IMR-90 (cell line): ENCODE measurements around the gene PXDC1. TPM values are rescaled to one million over a fixed set of nuclear protein-coding genes. Genes with fewer than 3 reads are reported as not detected.

Source experiments
- ATAC-seq: fragments of 200-7000 bp; cut with Tn5 transposase; 2 replicates; pipeline ENCODE4 v1.9.1; 2020; ENCODE audit warnings: low read depth, mild to moderate bottlenecking, moderate library complexity
- BruUV-seq: library from RNA; stranded (reverse); fragments of 400-500 nt; replicated peaks from 2 replicates; lab custom pipeline; 2021; lab: Mats Ljungman, UMichigan
- CTCF ChIA-PET: fragments of 300-600 bp; formaldehyde crosslinking; extraction: SDS; loops from one replicate; lab custom pipeline; 2021; ENCODE audit warnings: antibody characterized with exemption; lab: Yijun Ruan, JAX
- POLR2A ChIA-PET: fragments of 300-600 bp; sonication (Branson Sonifier 250); formaldehyde crosslinking; loops from one replicate; lab custom pipeline; 2022; ENCODE audit warnings: antibody characterized with exemption; ENCODE audit not compliant: unreplicated experiment; lab: Charles Lee
- DNase-seq: peaks from one replicate; pipeline ENCODE4 v3.0.0; 2013
- H2AFZ ChIP-seq: replicated peaks from 2 replicates; pipeline ENCODE3; 2013; ENCODE audit warnings: low read length, mild to moderate bottlenecking; ENCODE audit not compliant: poor library complexity
- H2AK5ac ChIP-seq: 2 replicates; pipeline ENCODE4 v1.6.1; 2013; ENCODE audit warnings: low read depth, low read length, inconsistent platforms
- H2AK9ac ChIP-seq: replicated peaks from 2 replicates; pipeline ENCODE3; 2013; ENCODE audit warnings: mild to moderate bottlenecking, low read depth, low read length, moderate library complexity; ENCODE audit not compliant: poor library complexity
- H2BK120ac ChIP-seq: 2 replicates; pipeline ENCODE4 v1.6.1; 2013; ENCODE audit warnings: low read depth, low read length, inconsistent platforms
- H2BK15ac ChIP-seq: 3 replicates; pipeline ENCODE4 v1.6.1; 2013; ENCODE audit warnings: low read depth, low read length, inconsistent platforms
- H2BK20ac ChIP-seq: 2 replicates; pipeline ENCODE4 v1.6.1; 2013; ENCODE audit warnings: low read depth, mild to moderate bottlenecking, inconsistent platforms, low read length, moderate library complexity
- H2BK5ac ChIP-seq: 2 replicates; pipeline ENCODE4 v1.6.1; 2013; ENCODE audit warnings: mild to moderate bottlenecking, low read depth, low read length, inconsistent platforms; ENCODE audit not compliant: poor library complexity, severe bottlenecking
- H3K14ac ChIP-seq: replicated peaks from 2 replicates; pipeline ENCODE4 v1.6.1; 2013; ENCODE audit warnings: low read depth, low read length, inconsistent platforms
- H3K18ac ChIP-seq: 2 replicates; pipeline ENCODE4 v1.6.1; 2013; ENCODE audit warnings: low read depth, low read length, control low read depth
- H3K23ac ChIP-seq: 2 replicates; pipeline ENCODE4 v1.6.1; 2013; ENCODE audit warnings: low read depth, low read length, inconsistent platforms
- H3K27ac ChIP-seq: 2 replicates; pipeline ENCODE4 v1.5.1; 2013; ENCODE audit warnings: mild to moderate bottlenecking, control low read depth, low read length; ENCODE audit not compliant: insufficient read depth
- H3K27me3 ChIP-seq: 2 replicates; pipeline ENCODE4 v1.6.1; 2013; ENCODE audit warnings: low read length; ENCODE audit not compliant: control insufficient read depth, insufficient read depth
- H3K36me3 ChIP-seq: 2 replicates; pipeline ENCODE4 v1.6.1; 2013; ENCODE audit warnings: low read length, mixed read lengths; ENCODE audit not compliant: control insufficient read depth, insufficient read depth
- H3K4ac ChIP-seq: 2 replicates; pipeline ENCODE4 v1.6.1; 2013; ENCODE audit warnings: low read depth, low read length, inconsistent platforms
- H3K4me1 ChIP-seq: 2 replicates; pipeline ENCODE4 v1.6.1; 2013; ENCODE audit warnings: low read length, mixed read lengths; ENCODE audit not compliant: control insufficient read depth, insufficient read depth
- H3K4me2 ChIP-seq: 2 replicates; pipeline ENCODE4 v1.6.1; 2013; ENCODE audit warnings: low read depth, mild to moderate bottlenecking, control low read depth, low read length, moderate library complexity
- H3K4me3 ChIP-seq: 2 replicates; pipeline ENCODE4 v1.5.1; 2013; ENCODE audit warnings: low read depth, mild to moderate bottlenecking, control low read depth, low read length, moderate library complexity; ENCODE audit not compliant: insufficient read depth
- H3K56ac ChIP-seq: 2 replicates; pipeline ENCODE4 v1.6.1; 2013; ENCODE audit warnings: low read length, inconsistent platforms; ENCODE audit not compliant: insufficient read depth; ENCODE audit errors: extremely low read depth
- H3K79me1 ChIP-seq, 2 experiments: 2 replicates each; pipeline ENCODE4 v1.6.1; 2013; ENCODE audit warnings: low read length in 2 of 2, inconsistent platforms in 1 of 2, low read depth in 1 of 2
- H3K9ac ChIP-seq: 2 replicates; pipeline ENCODE4 v1.6.1; 2013; ENCODE audit warnings: low read depth, low read length, control low read depth
- H3K9me1 ChIP-seq: 2 replicates; pipeline ENCODE4 v1.6.1; 2013; ENCODE audit warnings: low read length, inconsistent platforms; ENCODE audit not compliant: insufficient read depth
- H3K9me3 ChIP-seq: 2 replicates; pipeline ENCODE4 v1.6.1; 2013; ENCODE audit warnings: low read length; ENCODE audit not compliant: control insufficient read depth, insufficient read depth
- H4K20me1 ChIP-seq: 2 replicates; pipeline ENCODE4 v1.6.1; 2013; ENCODE audit warnings: low read length, inconsistent platforms; ENCODE audit not compliant: insufficient read depth
- H4K5ac ChIP-seq: 2 replicates; pipeline ENCODE4 v1.6.1; 2013; ENCODE audit warnings: mild to moderate bottlenecking, low read depth, low read length, control low read depth
- H4K8ac ChIP-seq, 2 experiments: 2 replicates each; pipeline ENCODE4 v1.6.1; 2013; ENCODE audit warnings: low read depth in 2 of 2, low read length in 2 of 2, control low read depth in 1 of 2, inconsistent platforms in 1 of 2
- H4K91ac ChIP-seq: 2 replicates; pipeline ENCODE4 v1.6.1; 2013; ENCODE audit warnings: low read depth, low read length, inconsistent platforms; ENCODE audit not compliant: insufficient read depth
- CEBPB ChIP-seq: IDR thresholded peaks from 2 replicates; pipeline ENCODE4 v1.6.1; 2012; ENCODE audit warnings: low read depth, low read length, improper control_type of control experiment
- ELK1 ChIP-seq: fragments of 150-350 bp; IDR thresholded peaks from 2 replicates; pipeline ENCODE4 v1.6.1; 2016; ENCODE audit warnings: low read depth, mild to moderate bottlenecking, low read length, moderate library complexity, borderline replicate concordance
- MAFK ChIP-seq: IDR thresholded peaks from 2 replicates; pipeline ENCODE4 v1.6.1; 2012; ENCODE audit warnings: low read depth, low read length, improper control_type of control experiment
- RFX5 ChIP-seq: IDR thresholded peaks from 2 replicates; pipeline ENCODE4 v1.8.0; 2012; ENCODE audit warnings: low read depth, mild to moderate bottlenecking, low read length, moderate library complexity
- WGBS, 2 experiments: methylation state at CpG; one replicate each; pipeline versions ENCODE4 v1.1.5 to v1.1.7; 2013; ENCODE audit warnings: missing lambda C conversion rate in 2 of 2; ENCODE audit not compliant: insufficient read length in 1 of 2; ENCODE audit errors: extremely low coverage in 2 of 2; 5-methylcytosine and 5-hydroxymethylcytosine counted together
- dilution Hi-C: fragments of 300-500 bp; cut with HindIII; formaldehyde crosslinking; loops from one replicate; pipeline ENCODE4 v1.14.3; 2018; ENCODE audit warnings: low sequenced_read_pairs; ENCODE audit not compliant: unreplicated experiment
- in situ Hi-C: fragments of 300-500 bp; cut with MboI; formaldehyde crosslinking; loops from 3 replicates; pipeline ENCODE4 v1.14.3; 2019; ENCODE audit warnings: low sequenced_read_pairs, inconsistent platforms, mixed read lengths
- intact Hi-C: fragments of 100-400 bp; cut with micrococcal nuclease; formaldehyde crosslinking; loops from 2 replicates; pipeline ENCODE4 v1.10.0; 2022
- polyA plus RNA-seq, 3 experiments: library from polyadenylated mRNA; depleted of rRNA; stranded (reverse); fragments of >200 nt; gene quantifications; 2 replicates each; pipeline ENCODE4 v1.2.3, GENCODE V29; 2012; ENCODE audit warnings: low replicate concordance in 1 of 3
- total RNA-seq: library from RNA; depleted of rRNA; stranded (reverse); fragments of >200 nt; gene quantifications from 2 replicates; pipeline ENCODE4 v1.2.3, GENCODE V29; 2012

The PXDC1 gene
- total and polyA plus RNA-seq, 2 of the 4 experiments (the other 2 are of a cell fraction) = 63.3 to 72.2 TPM

GRCh38 chr6:3789896-3790558, 38.5 kb upstream of the PXDC1 start:
- Histone ChIP-seq H2BK15ac (peak overlapping the region; percentile 48; the same call in 1 of the 3 replicates), H3K9me1 (peaks cover 13% of the 10 kb centered on the region; the same call in 1 of the 2 replicates), H2BK20ac (peak overlapping the region; percentile 31), H3K27me3 (no peaks in the 10 kb centered on the region), H3K23ac (0 out of 2 replicates have a peak overlapping the region, but pooled peaks have one; percentile 9), H2BK120ac (peak overlapping the region; percentile 58), H3K4me1 (peaks cover 13% of the 10 kb centered on the region), H2AK9ac (no peak overlapping the region), H3K9ac (no peak overlapping the region), H4K20me1 (no peaks in the 10 kb centered on the region), H2BK5ac (peak overlapping the region; percentile 35), H3K9me3 (no peaks in the 10 kb centered on the region), H3K27ac (no peak overlapping the region), H2AFZ (no peak overlapping the region), H3K36me3 (no peaks in the 10 kb centered on the region), H4K91ac (peak overlapping the region; percentile 48), H2AK5ac (peak overlapping the region; percentile 62; the same call in 1 of the 2 replicates), H3K18ac (peak overlapping the region; percentile 67), H3K79me1 (no peaks in the 10 kb centered on the region), H3K4ac (peak overlapping the region; percentile 66), H3K14ac (peak overlapping the region; percentile 32; the same call in 1 of the 2 replicates), H4K8ac (peak overlapping the region in 1 of 2 experiments; percentile 48; a peak in 2 of 4 replicates), H3K4me3 (no peak overlapping the region), H4K5ac (peak overlapping the region; percentile 66; the same call in 1 of the 2 replicates), H3K56ac (no peak overlapping the region), H3K4me2 (no peak overlapping the region)
- ATAC-seq = no peak
- DNase-seq = no peak
- CTCF ChIA-PET = interaction anchor here (0.6 to 0.7 kb wide), 2 partner anchors 32 to 934 kb away, joined by 3 read pairs; no protein-coding TSS in a partner anchor
- WGBS, 2 experiments = 100% methylated on average over 2 of the region's 12 CpGs; no CpG with 5 or more reads in 1 of the 2 experiments
- BruUV-seq = no TSS peak
- intact Hi-C loops = no loop called here
- TF ChIP-seq CEBPB (no peak), ELK1 (no peak), RFX5 (no peak), MAFK (no peak)
- POLR2A ChIA-PET = no interaction called here
- in situ Hi-C loops = no loop called here
- dilution Hi-C loops = no loop called here
